HG02870 (cell line): ENCODE results near the gene IKZF3.

Source experiments
- ATAC-seq: cut with Tn5 transposase; IDR thresholded peaks from one replicate; pipeline ENCODE4 v1.9.1; 2021; ENCODE audit warnings: mild to moderate bottlenecking, moderate library complexity; ENCODE audit not compliant: unreplicated experiment

IKZF3 gene

DNA sequence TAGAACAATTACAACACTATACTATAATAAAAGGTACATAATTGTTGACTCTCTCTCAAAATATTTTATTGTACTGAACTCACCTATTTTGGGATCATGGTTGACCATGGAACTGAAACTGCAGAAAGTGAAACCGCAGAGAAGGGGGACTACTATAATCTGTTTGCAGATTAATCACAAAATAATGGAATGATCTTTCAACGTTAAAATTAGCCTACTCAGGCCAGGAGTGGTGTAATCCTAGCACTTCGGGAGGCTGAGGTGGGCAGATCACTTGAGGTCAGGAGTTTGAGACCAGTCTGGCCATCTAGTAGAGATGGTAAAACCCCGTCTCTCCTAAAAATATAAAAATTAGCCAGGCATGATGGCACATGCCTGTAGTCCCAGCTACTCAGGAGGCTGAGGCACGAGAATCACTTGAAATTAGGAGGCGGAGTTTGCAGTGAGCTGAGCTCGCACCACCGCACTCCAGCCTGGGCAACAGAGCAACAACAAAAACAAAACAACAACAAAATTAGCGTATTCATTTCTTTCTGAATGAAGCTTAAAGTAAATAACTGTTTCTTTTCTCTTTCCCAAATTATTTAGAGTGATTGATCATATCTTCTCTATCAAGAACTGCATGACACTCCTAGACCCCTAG is 45.6 kb downstream of the IKZF3 start:
- ATAC-seq: no peak

DNA sequence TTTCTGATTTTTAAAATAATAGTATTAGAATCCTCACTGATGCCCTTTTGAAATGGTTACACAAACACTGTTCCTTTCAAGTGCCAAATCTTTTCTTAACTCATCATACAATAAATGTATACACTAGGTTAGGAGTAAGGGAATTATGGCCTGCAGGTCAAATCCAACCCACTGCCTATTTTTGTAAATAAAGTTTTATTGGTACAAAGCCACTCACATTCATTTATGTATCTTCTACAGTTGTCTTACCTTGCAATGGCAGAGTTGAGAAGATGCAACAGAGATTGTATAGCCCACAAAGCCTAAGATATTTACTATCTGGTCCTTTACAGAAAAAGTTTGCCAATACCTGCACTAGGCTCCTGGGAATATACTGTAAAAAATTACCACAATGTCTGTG is 47.8 kb downstream of the IKZF3 start:
- no peak for ATAC-seq

DNA sequence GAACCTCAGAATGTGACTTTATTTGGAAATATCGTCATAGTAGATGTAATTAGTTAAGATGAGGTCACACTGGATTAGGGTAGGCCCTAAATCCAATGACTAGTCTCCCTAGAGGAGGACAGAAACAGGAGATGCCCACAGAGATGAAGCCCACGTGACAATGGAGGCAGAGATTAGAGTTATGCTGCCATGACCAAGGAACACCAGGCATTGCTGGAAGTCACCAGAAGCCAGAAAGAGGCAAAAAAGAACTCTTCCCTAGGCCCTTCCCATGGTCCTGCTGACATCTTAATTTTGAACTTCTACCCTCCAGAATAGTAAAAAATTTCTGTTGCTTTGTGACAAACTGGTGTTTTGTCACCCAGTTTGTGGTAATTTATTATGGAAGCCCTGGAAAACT is 49.6 kb downstream of the IKZF3 start:
- no peak for ATAC-seq

DNA sequence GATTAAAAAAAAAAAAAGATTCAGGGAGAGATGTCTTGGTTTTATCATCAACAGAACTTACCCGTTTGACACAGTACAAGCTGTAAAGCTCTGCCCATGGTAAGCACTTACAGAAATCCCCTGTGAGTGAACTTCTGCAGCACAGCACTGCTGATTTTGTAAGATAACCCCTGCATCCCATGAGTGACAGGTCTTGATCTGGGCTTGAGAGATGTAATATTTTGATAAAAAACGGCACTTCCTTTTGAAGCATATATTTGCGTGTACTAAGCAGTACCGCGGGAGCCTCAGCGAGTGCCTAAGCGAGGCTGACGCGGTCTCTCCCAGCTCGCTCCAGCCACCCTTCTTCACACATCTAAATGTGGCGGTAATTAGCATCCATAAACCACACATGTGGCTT is 50.5 kb downstream of the IKZF3 start:
- ATAC-seq: no peak

DNA sequence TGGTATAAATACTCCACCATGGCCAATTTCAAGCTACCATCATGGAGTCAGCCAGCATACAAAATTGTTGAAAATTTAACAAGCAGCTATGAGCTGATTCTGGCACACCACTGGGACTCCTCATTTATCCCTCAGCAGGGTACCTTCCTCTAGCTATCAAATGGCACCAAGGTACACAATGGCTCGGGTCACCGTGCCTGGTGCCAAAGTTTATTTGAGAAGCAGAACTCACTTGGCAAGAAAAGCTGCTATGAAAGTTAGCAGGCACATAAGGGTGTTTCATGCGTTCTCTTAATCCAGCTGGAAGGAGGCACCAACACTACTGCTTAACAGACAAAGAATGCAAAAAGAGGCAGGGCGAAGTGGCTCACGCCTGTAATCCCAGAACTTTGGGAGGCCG is 51.6 kb downstream of the IKZF3 start:
- no peak for ATAC-seq

DNA sequence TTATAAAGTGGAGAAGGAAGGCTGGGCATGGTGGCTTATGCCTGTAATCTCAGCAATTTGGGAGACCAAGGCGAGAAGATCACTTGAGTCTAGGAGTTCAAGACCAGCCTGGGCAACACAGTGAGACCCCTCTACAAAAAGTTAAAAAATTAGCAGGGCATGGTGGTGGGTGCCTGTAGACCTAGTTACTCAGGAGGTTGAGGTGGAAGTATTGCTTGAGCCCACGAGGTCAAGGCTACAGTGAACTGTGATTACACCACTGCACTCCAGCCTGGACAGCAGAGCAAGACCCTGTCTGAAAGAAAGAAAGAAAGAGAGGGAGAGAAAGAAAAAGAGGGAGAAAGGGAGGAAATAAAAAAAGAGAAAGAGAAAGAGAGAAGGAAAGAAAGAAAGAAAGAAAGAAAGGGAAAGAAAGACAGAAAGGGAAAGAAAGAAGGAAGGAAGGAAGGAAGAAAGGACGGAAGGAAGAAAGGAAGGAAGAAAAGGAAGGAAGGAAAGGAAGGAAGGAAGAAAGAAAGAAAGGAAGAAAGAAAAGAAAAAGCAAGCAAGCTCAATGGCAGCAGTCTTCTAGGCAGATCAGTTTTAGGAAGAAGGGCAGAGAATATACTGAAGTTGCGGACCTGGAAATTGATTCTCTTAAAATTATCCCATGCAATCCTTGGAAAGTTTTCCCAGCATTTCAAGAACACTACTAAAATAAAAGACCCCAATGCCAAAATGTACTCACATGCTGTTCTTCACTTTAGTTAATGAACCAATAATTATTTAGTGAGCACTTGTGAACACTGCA is 53.0 kb downstream of the IKZF3 start:
- no peak for ATAC-seq

DNA sequence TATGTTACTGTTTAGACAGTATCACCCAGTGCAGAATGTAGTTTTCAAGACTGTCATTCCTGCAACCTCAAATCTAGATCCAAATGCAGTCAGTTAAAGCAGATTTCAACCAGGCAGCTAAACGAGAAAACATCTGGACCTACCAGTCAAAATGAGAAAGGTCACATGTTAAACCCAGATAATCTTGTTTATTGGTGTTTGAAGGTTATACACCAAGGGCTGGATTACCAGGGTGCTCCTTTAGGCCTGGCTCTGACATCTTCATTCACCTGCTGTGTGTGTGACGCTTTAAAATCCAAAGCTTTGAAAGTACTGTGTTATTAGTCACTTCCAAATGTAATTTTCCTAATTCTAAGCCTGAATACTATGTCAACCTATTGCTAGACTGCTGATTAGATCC is 54.9 kb downstream of the IKZF3 start:
- ATAC-seq: no peak

DNA sequence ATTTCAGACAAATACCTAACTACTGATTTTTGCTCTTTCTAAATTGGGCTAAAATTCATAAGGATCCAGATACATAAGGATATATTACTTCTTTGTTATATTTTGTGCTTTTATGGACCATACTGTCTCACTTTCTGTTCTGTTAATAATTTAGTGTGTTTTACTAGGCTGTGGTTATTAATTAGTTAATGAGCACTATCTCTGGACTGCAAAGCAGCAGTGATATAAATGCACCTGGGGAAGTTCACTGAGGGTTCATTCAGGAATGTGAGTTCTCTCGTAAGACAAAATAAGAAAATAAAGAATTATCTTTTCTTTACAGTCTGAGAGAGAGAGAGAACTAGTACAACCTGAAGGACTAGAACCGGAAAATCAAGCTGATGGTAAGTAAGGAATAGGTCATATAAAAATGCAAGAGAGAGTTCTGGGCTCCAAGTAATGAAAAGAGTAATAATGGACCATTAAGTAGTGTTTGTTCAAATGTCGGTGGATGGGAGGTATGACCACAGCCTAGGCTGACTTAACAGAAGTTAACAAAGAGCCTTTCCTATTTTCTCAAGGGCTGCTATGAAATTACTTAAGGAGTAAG is 55.6 kb downstream of the IKZF3 start:
- ATAC-seq: no peak

DNA sequence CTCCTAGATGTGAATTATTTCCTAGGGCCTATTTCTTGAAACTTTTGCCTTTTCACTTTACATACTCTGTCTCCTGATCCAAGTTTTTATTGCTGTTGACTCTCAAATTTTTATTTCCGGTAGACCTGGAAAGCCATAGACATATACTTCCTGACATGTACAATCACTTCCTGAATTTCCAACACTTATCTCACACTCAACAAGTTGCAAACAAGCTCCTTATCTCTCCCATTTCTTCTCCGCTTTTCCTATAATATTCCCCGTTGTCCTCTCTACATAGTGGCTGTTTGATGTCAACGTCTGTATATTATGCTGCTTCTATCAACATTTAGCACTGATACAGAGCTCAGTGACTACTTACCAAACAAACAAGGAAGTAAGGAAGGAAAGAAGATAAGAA is 59.3 kb downstream of the IKZF3 start:
- no peak for ATAC-seq

DNA sequence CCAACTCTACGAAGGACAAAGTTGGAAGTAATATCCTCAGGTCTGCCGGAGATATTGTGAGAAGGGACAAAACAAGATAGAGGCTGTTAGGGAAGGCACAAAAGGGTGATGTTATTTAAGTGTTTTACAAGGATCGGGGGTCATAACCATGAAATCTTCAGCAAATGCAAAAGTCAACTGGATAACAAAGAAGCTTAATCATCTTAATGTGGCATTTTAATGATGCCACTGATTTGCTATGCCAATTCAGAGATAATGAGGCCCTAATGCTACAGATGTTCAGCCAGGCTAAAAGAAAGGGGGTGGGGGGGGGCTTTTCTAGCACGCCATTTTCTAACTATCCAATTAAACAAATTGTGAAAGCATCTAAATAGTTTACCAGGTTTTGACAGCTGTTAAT is 63.1 kb downstream of the IKZF3 start:
- ATAC-seq: no peak

DNA sequence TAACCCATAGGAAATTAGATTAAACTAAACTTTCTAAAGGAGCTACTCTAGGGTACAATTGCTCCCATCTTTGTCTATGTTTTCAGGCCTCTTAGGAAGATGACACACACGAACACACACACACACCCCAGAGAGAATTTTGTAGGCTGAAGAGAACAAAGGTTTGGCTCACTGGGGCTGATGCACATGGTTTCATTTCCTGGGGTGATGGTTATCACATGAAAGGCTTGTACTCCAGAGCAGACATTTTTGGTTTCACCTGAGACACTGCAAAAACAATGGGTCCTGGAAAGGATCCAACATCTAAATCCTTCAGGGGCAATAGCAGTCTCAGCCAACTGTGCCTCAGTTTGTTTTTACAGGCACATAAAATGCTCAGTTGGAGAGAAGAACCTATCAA is 63.6 kb downstream of the IKZF3 start:
- no peak for ATAC-seq

DNA sequence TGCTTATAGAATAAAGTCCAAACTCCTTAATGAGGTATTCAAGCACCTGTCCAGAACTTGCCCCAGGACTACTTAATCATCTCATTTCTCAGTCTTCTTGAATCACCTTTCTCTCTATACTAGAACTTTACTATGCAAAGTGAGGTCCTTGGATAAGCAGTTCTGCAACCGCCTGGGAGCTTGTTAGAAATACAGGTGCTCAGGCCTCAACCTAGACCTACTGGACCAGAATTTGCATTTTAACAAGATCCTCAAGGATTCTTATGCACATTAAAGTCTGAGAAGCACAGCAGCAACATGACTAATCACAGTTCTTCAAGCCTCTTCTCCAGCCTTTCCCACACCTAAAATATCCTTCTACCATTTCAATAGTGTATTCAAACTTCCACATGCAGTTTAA is 64.7 kb downstream of the IKZF3 start:
- ATAC-seq: no peak

DNA sequence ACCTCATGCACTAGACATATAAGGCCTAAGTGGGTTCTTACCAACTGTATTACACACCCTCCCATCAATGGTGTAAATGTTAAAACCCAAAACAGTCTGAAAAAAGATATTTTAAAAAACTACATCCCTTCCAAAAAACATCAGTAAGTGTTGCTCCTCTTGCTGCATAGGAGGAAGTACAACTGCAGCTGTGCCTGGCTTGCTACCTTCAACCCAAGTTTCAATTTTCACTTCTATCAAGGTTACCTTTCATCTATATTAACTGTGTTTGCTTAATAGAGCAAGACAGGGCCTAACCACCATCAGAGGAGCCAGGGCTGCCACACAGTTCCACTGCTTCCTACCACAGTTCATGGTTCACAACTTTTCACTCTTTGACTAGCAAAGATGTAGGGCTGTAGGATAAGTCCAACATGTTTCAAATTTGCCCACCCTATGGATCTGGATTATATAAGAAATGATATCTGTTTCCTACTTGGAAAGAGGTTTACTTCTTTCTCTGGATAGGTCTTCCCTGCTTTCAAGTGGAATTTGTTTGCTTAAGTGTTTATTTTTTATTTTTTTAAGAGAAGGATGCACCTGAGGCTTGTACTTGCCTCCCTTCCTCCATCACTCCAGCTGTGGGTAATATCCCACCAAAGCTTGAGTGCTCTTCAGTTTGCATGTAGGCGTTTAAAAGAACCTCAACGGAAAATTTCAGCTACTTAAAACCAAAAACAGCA is 69.7 kb downstream of the IKZF3 start:
- peak; percentile 77 for ATAC-seq

DNA sequence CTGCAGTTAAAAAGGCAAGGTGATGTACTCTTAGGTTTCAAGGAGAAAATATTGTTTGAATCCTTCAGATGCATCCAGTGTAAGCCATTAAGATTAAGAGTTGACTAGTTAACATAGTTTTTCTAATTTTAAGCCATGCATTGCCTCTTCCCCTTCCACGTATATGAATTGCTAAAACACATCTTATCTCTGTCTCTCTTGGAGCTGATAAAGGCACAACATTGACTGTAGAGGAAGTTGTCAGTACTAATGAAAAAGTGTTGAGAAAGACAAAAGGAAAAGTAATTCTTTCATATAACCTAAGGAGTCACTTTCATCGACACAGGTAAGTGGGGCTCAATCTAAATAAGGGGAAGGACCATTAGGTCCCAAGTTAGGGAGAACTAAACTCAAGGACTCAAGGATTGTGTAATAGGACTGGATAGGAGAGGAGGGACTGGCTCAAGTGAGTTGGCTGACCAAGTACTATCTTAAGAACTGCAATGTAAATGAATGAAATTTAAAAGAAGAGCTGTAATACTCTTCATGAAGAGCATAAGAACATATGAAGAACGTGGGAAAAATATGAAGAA is 70.7 kb downstream of the IKZF3 start:
- no peak for ATAC-seq

DNA sequence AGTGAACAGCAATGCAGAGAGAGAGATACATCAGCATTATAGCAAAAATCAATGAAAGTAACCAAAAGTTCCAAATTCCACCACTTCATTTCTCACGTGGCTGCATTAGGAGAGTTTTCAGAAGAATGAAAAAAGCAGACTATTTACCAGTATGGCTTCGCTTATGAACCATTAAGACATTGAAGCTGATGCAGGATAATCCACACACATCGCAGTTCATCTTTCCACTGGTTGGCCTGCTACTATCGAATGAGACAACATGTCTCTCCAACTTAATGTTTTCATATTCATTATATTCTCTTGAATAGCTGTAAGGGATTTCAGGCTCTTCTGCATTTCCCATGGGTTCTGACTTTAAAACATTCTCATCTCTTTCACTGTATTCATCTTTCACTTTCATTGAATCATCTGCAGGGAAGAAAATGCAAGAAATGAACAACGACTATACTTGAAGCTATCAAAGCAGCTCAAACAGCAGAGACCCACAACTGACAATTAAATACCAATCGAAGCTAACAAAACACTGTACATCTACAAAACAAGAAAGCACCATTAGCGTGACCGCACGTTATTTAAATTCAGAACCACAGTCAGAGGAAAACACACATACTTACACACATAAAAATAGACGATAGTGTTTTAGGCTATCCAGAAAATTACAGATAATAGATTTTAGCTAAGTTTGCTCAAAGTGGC is 71.4 kb downstream of the IKZF3 start:
- ATAC-seq: no peak

DNA sequence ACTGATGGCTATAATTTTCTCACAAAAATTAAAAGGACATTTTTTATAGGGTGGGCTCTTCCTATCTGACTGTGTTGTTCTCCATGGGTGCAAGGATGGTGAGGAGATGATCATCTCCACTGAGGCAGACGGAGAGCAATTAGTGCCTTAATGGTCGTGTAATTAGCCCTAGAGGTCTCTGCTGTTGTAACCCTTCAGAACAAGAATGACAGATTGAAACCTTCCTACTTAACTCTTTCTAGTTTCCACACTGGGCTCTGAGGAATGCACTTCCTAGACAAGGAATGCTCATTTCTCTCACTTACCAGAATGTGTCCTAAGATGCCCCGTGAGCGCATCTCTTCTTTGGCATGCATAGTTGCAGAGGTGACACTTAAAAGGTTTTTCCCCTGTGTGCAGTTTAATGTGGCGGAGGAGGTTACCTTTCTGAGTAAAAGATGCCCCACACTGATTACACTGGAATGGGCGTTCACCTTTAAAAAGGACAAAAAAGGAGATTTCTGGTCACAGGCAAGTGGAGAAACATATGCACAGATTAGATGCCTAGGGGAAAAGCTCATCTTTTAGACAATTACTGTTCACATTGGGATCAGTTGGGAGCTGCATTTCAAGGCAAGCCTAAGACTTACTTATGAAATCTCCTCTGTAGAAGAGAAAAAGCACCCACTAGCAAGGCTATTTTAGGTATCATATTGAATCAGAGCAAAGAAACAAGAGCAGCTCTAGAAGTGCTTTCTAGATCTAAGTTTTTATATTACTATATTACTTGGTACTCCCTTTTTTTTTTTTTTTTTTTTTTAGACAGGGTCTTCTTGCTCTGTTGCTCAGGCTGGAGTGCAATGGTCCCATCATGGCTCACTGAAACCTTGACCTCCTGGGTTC is 72.8 kb downstream of the IKZF3 start:
- no peak for ATAC-seq

DNA sequence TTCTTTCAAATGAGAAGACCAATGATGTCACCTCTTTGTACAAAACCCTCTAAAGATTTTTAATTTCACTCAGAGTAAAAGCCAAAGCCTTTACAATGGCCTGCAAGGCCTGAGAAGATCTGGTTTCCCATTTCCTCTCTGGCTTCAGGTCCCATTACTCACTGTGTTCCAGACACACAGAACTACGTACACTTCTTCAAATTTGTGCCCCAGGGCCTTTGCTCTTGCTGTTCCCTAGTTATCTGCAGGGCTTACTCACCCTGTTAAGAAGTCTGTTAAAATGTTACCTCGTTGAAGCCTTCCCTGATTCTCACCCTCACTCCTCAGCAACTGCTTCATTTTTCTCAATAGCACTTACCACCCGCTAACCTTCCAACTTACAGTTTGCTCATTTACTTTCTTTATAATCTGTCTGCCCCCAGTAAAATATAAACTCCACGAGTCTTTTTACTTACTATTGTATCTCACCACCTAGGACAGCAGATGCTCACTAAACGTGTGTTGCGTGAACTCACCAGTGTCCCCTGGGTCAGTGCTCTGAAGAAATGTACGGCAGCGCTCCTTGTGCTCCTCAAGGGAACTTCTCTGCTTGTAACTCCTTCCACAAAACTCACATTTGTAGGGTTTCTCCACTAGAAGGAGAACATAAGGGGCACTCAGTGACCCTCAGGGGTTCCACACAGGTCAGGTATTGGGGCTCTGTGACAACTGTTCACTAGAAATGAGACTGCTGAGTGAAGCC is 76.2 kb downstream of the IKZF3 start:
- no peak for ATAC-seq

DNA sequence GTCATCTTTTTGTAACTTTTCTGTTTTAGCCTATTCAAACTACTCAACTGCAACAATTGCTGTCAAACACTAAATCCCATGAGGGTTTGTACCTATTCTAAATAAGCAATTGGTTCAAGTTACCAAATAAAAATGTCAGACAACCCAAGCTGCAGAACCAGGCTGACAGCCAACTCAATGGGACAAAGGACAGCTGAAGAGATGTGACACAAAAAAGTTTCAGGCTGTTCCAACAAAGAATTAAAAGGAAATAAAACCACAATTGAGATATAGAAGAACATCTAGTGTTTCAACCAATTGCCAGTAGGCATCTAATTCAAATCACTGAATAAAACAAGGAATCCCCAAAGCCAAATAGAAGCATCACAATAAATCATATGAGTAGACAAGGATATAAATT is 77.1 kb downstream of the IKZF3 start:
- no peak for ATAC-seq

DNA sequence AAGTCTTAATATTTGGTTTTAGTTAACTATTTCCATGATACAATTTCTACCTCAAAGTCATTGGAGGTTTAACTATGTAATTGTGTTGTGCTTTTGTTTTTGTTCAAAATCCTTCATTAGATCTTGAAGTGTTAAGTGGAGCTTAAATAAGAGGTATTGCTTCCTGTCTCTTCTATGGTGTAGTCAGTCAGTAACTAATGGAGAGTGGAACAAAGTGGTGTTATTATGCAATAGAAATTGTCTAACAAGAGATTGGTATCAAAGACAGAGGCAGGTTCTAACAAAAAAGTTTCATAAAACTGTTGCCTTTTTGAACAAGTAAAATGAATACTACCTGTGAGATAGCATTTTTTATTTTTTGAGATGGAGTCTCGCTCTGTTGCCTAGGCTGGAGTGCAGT is 81.1 kb downstream of the IKZF3 start:
- no peak for ATAC-seq
